HG02938 (cell line): Measurements from ENCODE around the gene PAX8.
A peak's percentile ranks its signal among the peaks of the same experiment; 100 is the strongest.

Experiments
- ATAC-seq: cut with Tn5 transposase; IDR thresholded peaks from one replicate; pipeline ENCODE4 v1.9.1; 2021; ENCODE audit warnings: mild to moderate bottlenecking, moderate library complexity; ENCODE audit not compliant: unreplicated experiment

PAX8 gene

GRCh38 chr2:113186433-113186796 lies 92.3 kb downstream of the PAX8 start:
- no peak for ATAC-seq

- ATAC-seq, result no peak
Observed at GRCh38 chr2:113185664-113186432, 92.9 kb downstream of the PAX8 start.

- ATAC-seq, result no peak
Observed at GRCh38 chr2:113184531-113185230, 94.0 kb downstream of the PAX8 start.

GRCh38 chr2:113183703-113184102 lies 95.0 kb downstream of the PAX8 start:
- ATAC-seq, result no peak

DNA sequence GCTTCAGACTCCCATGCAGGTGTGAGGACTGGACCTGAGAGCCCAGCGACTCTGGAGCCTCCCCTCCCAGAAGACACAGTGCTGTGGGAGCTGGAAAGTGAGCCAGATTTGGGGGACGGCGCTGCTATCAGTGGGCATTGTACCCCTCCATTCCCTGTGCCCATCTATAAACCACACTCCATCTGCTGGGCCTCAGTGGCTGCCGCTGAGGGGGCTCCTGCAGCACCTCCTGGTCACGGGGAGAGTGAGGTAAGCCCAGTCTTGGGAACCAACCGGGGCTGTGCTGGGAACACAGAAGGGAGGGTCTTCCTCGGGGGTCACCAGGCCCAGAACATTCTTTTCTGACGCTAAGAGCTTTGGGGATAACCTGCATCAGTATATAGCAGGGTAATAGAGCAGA lies 95.5 kb downstream of the PAX8 start:
- ATAC-seq, result no peak

GRCh38 chr2:113182471-113183260 lies 96.1 kb downstream of the PAX8 start:
- ATAC-seq, result no peak

GRCh38 chr2:113181258-113182051 lies 97.3 kb downstream of the PAX8 start:
- no peak for ATAC-seq

- no peak for ATAC-seq
Observed at GRCh38 chr2:113180131-113180946, 98.4 kb downstream of the PAX8 start.

DNA sequence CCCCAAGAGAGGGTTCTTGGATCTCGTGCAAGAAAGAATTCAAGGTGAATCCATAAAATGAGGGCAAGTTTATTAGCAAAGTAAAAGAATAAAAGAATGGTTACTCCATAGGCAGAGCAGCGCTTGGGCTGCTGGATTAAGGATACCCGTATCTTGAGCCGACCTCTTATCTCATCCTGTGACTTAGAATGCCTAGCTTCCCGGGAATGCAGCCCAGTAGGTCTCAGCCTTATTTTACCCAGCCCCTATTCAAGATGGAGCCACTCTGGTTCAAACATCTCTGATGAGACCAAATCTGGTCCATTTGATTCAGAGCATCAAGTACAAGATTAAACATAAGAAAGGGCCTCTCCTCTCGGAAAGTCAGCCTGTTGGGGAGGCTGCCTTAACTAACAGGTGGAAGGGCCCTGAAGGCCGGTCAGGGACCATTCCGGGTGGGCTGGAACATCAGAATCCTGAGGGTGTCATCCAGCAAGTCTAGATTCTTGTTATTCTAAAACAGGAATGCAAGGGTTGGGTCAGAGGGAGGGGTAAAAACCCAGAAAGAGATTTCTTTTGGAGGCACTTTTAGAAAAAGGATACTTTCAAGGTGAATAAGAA lies 99.2 kb downstream of the PAX8 start:
- no peak for ATAC-seq

DNA sequence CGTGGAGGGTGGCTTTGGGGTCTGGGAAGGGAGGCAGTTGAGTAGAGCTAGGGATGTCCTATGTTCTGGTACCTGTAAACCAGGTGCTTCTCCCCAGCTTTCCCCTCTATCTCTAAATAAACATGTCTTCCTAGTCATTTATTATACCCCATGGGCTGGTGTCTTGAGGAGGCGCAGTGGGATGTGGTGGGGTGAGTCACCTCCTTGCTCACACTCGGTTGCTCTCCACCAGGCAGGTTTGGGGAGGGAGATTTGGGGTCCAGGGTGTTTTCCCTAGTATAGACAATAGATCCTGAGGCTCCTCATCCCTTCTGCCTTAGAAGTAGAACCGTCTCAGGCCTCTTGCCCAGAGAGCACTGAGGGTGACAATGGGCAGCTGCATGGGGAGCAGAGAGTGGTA lies 99.8 kb downstream of the PAX8 start:
- no peak for ATAC-seq

- ATAC-seq, result no peak
Observed at GRCh38 chr2:113178069-113178746, 100.5 kb downstream of the PAX8 start.

DNA sequence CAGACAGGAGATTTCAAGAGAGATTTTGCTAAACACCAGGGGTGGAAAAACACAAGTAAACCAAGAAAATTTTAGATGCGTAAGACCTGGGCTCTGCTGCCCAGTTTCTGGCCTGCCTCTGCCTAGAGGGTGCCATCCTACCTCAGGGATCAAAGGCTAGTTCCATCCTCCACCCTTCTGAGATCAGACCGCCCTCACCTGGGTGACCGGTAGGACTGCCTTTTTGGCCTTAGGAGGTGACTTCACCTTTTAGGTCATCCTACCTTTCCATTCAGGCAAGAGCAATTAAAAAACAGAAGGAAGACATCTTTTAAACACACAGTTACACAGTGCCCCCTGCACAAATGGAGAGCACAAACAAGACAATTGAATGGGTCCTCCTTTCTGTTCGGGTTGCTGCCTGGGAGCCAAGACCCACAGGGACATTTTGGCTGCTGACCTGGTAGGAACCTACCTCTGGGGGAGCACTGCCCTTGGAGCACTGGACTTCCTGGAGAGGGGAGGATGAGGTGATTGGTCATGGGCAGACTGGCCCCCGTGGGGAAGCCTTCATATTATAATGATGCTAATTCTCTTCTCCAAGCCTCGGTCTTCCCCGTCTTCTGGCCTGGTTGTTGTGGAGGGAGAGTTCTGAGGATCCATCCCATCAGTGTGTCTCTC lies 101.9 kb downstream of the PAX8 start:
- no peak for ATAC-seq

DNA sequence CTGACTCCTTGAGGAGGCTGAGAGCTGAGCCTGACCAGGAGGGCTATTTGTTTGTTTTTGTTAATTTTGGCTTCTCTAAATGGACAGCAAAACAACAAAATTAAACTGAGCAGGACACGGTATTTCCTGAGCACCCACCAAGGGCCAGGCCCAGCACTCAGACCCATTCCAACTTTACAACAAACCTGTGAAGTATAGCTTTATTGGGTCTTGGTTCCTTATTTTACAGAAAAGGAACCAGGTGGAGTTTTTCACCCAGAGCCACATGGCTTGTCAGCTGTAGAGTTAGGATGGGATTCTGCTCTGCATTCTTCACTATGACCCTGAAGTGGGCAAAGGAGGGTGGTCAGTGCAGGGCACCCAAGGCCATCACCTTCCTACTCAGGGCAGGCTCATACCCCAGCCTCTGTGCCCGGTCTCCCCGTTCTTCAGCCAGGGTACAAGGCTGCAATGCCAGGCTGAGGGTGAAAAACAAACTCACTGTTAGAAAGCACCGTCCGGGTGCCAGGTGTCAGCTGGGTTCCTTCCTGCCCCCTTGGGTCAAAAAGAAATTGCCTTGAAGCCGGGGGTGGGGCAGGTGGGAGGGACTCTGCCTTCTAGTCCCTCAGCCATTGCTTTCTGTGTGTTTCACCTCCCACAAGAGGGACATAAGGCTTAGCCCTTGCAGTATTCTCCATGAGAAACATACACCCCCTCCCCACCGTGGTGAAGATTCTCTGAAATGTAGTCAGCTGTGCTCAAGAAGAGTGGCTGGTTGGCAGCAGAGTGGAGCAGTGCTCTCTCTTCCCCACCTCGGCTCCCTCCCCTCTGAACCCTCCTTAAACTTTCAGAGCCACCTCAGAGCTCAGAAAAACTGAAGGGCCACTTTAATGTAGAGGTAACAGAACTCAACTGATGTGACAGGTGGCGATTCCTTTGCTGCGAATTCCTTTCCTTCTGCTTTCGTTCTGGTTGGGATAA lies 102.7 kb downstream of the PAX8 start:
- no peak for ATAC-seq

- peak; percentile 78 for ATAC-seq
Observed at GRCh38 chr2:113175042-113175628, 103.6 kb downstream of the PAX8 start.

DNA sequence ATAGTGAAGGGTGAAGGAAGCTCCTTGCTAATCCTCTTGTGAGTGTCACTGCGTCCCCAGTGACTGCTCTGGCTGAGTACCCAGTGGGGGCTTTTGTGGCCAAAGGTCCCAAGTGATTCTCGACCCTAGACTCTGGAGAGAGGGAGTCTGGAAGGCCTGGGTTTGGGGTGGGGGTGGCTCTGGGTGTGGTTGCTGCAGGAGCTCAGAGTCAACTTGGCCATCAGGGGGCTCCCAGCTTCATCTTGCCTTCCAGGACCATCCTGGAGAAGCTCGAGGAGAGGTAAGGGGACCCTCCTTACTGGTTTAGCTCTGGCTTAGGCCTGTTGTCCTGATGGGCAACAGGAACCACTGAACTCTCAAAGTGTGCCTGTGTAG lies 104.4 kb downstream of the PAX8 start:
- ATAC-seq, result no peak

GRCh38 chr2:113173542-113174375 lies 105.0 kb downstream of the PAX8 start, which contains the start of gene PSD4:
Gene PSD4, plus strand, starts transcription at chr2:113173971. Its CDS starts 8,486 bp downstream, at chr2:113182457.
- peak; percentile 76 for ATAC-seq
